Neural cell (in vitro differentiated cells): ENCODE measurements around the gene NELL2. TPM values are rescaled to one million over a fixed set of nuclear protein-coding genes. Genes with fewer than 3 reads are reported as not detected.

ENCODE experiments used
- H2AFZ ChIP-seq: fragments of 200-600, 300-800 bp; sonication (generic), shearing (Covaris generic); 2 replicates; pipeline ENCODE4 v1.6.0; 2014; ENCODE audit warnings: low read depth, mild to moderate bottlenecking, antibody characterized with exemption, low read length, moderate library complexity
- H3F3A ChIP-seq: fragments of 200-600 bp; shearing (Covaris generic); 2 replicates; pipeline ENCODE4 v1.6.1; 2016; ENCODE audit warnings: mild to moderate bottlenecking, moderate library complexity, mixed read lengths, antibody characterized with exemption, low read length; ENCODE audit not compliant: insufficient read depth, poor library complexity, severe bottlenecking
- H3K27ac ChIP-seq: fragments of 200-600, 300-800 bp; sonication (generic), shearing (Covaris generic); 2 replicates; pipeline ENCODE4 v1.5.1; 2014; ENCODE audit warnings: mild to moderate bottlenecking, low read length, moderate library complexity
- H3K27me3 ChIP-seq: fragments of 300-800, 200-600 bp; sonication (generic), shearing (Covaris generic); 2 replicates; pipeline ENCODE4 v1.6.0; 2014; ENCODE audit warnings: mild to moderate bottlenecking, low read depth, low read length, moderate library complexity; ENCODE audit not compliant: insufficient read depth
- H3K36me3 ChIP-seq: fragments of 300-800, 200-600 bp; sonication (generic), shearing (Covaris generic); 2 replicates; pipeline ENCODE4 v1.5.1; 2014; ENCODE audit warnings: mild to moderate bottlenecking, antibody characterized with exemption, low read length, moderate library complexity; ENCODE audit not compliant: insufficient read depth
- H3K4me2 ChIP-seq: fragments of 300-800, 200-600 bp; sonication (generic), shearing (Covaris generic); 2 replicates; pipeline ENCODE4 v1.6.0; 2014; ENCODE audit warnings: mild to moderate bottlenecking, low read length
- H3K4me3 ChIP-seq: fragments of 300-800, 200-600 bp; sonication (generic), shearing (Covaris generic); 2 replicates; pipeline ENCODE4 v1.5.1; 2014; ENCODE audit warnings: mild to moderate bottlenecking, low read length, moderate library complexity
- H3K79me2 ChIP-seq: fragments of 200-600 bp; shearing (Covaris generic); replicated peaks from 2 replicates; pipeline ENCODE4 v1.6.0; 2014; ENCODE audit warnings: mild to moderate bottlenecking, low read length, moderate library complexity; ENCODE audit not compliant: insufficient read depth
- H3K9ac ChIP-seq: fragments of 300-800, 200-600 bp; sonication (generic), shearing (Covaris generic); 2 replicates; pipeline ENCODE4 v1.6.1; 2016; ENCODE audit warnings: mild to moderate bottlenecking, low read length, mixed read lengths
- H3K9me2 ChIP-seq: fragments of 200-600 bp; shearing (Covaris generic); 2 replicates; pipeline ENCODE4 v1.6.1; 2016; ENCODE audit warnings: mild to moderate bottlenecking, low read length, mixed read lengths; ENCODE audit not compliant: insufficient read depth
- H3K9me3 ChIP-seq: fragments of 200-600, 300-800 bp; sonication (generic), shearing (Covaris generic); 2 replicates; pipeline ENCODE4 v1.6.1; 2016; ENCODE audit warnings: mild to moderate bottlenecking, mixed run types, low read length, moderate library complexity, mixed read lengths
- H4K20me1 ChIP-seq: fragments of 200-600 bp; shearing (Covaris generic); 2 replicates; pipeline ENCODE4 v1.6.1; 2016; ENCODE audit warnings: mild to moderate bottlenecking, mixed run types; ENCODE audit not compliant: insufficient read depth
- EP300 ChIP-seq: fragments of 450-650 bp; conservative IDR thresholded peaks from 2 replicates; pipeline ENCODE4 v1.6.1; 2014; ENCODE audit warnings: antibody characterized with exemption, mild to moderate bottlenecking, moderate library complexity; ENCODE audit not compliant: poor library complexity, severe bottlenecking
- EZH2 ChIP-seq: fragments of 200-600, 300-800 bp; shearing (Covaris generic), sonication (generic); IDR thresholded peaks from 2 replicates; pipeline ENCODE4 v1.6.1; 2014; ENCODE audit warnings: antibody characterized with exemption, low read length, borderline replicate concordance, mild to moderate bottlenecking; ENCODE audit not compliant: insufficient read depth, poor library complexity, severe bottlenecking
- MXI1 ChIP-seq: fragments of 450-650 bp; conservative IDR thresholded peaks from 2 replicates; pipeline ENCODE4 v1.6.1; 2014; ENCODE audit warnings: antibody characterized with exemption, mild to moderate bottlenecking; ENCODE audit not compliant: poor library complexity, severe bottlenecking
- POLR2AphosphoS5 ChIP-seq: IDR thresholded peaks from 2 replicates; pipeline ENCODE4 v1.6.1; 2012
- RAD21 ChIP-seq: fragments of 450-650 bp; conservative IDR thresholded peaks from 2 replicates; pipeline ENCODE4 v1.6.1; 2014; ENCODE audit warnings: antibody characterized with exemption, mild to moderate bottlenecking, moderate library complexity
- SMC3 ChIP-seq: fragments of 450-650 bp; conservative IDR thresholded peaks from 2 replicates; pipeline ENCODE4 v1.6.1; 2014; ENCODE audit warnings: antibody characterized with exemption, mild to moderate bottlenecking, moderate library complexity; ENCODE audit not compliant: poor library complexity
- TAF1 ChIP-seq: IDR thresholded peaks from 2 replicates; pipeline ENCODE4 v1.6.1; 2012; ENCODE audit warnings: low read depth
- polyA plus RNA-seq: library from polyadenylated mRNA; depleted of rRNA; stranded (reverse); fragments of >200 nt; gene quantifications from 2 replicates; pipeline ENCODE4 v1.2.3, GENCODE V29; 2014
- TF ChIP-seq, protein P1 (sequence below): fragments of 450-650 bp; IDR thresholded peaks from 2 replicates; pipeline ENCODE4 v1.5.1; 2014; ENCODE audit warnings: antibody characterized with exemption, mild to moderate bottlenecking, moderate library complexity; ENCODE audit not compliant: poor library complexity, severe bottlenecking
- TF ChIP-seq, protein P2 (sequence below): IDR thresholded peaks from 2 replicates; pipeline ENCODE4 v1.6.1; 2012; ENCODE audit warnings: borderline replicate concordance

Gene NELL2
- polyA plus RNA-seq, 1 donor from 2014 or later: 41.8 TPM

DNA sequence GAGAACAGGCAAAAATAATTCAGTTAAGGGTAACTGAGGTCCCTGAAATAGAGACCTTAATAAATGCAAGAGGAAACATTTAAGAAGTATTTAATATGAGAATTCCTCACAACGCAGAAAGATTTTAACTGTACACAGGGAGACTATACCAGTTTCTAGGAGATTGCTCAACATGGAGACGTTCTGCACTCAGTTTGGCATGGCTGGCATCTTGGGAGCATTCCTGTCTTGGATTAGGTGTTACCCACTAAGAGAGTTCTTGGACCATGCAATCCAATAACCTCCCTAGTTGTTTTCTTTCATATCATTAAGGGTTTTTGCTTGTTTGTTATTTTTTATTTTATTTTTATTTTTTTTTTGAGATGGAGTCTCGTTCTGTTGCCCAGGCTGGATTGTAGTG is 302.4 kb downstream of the NELL2 start:
- H3K9me3 ChIP-seq: no peaks in the 10 kb centered on the region
- no peak overlapping the region for H3K27ac ChIP-seq
- no peaks in the 10 kb centered on the region for H3K36me3 ChIP-seq
- H3K9me2 ChIP-seq: no peaks in the 10 kb centered on the region
- H3F3A ChIP-seq: no peaks in the 10 kb centered on the region
- TF ChIP-seq RAD21: no peak
- TF ChIP-seq SMC3: no peak
- TF ChIP-seq EP300: no peak
- no peak for TF ChIP-seq MXI1
- TF ChIP-seq, protein P1, sequence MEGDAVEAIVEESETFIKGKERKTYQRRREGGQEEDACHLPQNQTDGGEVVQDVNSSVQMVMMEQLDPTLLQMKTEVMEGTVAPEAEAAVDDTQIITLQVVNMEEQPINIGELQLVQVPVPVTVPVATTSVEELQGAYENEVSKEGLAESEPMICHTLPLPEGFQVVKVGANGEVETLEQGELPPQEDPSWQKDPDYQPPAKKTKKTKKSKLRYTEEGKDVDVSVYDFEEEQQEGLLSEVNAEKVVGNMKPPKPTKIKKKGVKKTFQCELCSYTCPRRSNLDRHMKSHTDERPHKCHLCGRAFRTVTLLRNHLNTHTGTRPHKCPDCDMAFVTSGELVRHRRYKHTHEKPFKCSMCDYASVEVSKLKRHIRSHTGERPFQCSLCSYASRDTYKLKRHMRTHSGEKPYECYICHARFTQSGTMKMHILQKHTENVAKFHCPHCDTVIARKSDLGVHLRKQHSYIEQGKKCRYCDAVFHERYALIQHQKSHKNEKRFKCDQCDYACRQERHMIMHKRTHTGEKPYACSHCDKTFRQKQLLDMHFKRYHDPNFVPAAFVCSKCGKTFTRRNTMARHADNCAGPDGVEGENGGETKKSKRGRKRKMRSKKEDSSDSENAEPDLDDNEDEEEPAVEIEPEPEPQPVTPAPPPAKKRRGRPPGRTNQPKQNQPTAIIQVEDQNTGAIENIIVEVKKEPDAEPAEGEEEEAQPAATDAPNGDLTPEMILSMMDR: no peak
- TF ChIP-seq, protein P2, sequence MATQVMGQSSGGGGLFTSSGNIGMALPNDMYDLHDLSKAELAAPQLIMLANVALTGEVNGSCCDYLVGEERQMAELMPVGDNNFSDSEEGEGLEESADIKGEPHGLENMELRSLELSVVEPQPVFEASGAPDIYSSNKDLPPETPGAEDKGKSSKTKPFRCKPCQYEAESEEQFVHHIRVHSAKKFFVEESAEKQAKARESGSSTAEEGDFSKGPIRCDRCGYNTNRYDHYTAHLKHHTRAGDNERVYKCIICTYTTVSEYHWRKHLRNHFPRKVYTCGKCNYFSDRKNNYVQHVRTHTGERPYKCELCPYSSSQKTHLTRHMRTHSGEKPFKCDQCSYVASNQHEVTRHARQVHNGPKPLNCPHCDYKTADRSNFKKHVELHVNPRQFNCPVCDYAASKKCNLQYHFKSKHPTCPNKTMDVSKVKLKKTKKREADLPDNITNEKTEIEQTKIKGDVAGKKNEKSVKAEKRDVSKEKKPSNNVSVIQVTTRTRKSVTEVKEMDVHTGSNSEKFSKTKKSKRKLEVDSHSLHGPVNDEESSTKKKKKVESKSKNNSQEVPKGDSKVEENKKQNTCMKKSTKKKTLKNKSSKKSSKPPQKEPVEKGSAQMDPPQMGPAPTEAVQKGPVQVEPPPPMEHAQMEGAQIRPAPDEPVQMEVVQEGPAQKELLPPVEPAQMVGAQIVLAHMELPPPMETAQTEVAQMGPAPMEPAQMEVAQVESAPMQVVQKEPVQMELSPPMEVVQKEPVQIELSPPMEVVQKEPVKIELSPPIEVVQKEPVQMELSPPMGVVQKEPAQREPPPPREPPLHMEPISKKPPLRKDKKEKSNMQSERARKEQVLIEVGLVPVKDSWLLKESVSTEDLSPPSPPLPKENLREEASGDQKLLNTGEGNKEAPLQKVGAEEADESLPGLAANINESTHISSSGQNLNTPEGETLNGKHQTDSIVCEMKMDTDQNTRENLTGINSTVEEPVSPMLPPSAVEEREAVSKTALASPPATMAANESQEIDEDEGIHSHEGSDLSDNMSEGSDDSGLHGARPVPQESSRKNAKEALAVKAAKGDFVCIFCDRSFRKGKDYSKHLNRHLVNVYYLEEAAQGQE: no peak
- no peak for TF ChIP-seq TAF1
- TF ChIP-seq POLR2AphosphoS5: no peak
- no peak for TF ChIP-seq EZH2
- no peak overlapping the region for H3K9ac ChIP-seq
- no peak overlapping the region for H3K4me2 ChIP-seq
- H2AFZ ChIP-seq: no peak overlapping the region
- H3K79me2 ChIP-seq: no peaks in the 10 kb centered on the region
- no peaks in the 10 kb centered on the region for H4K20me1 ChIP-seq
- no peaks in the 10 kb centered on the region for H3K27me3 ChIP-seq
- no peak overlapping the region for H3K4me3 ChIP-seq

DNA sequence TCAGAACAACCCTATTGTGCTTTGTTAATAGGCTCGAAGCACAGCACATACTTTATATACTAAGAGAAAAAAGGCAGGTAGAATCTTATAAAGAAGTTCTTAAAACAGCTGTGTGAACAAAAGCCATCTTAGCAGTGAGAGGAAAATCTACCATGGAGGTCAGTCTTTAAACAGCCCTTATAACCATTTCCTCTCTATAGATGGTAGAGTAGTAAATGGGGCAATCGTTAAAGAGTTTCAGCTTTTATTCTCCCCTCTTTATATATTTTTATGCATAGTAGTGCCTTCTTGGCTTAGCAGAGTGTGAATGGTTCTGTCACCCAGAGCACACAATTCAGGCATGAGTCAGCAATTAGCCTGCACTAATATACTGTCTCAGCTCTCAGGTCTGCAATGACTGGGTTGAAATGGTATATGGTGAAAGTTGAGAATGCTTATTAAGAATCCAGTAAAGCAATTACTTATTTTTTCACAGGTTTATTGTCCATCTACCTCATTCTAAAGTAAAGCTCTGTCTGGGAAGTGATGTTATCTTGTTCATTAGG is 305.0 kb downstream of the NELL2 start:
- TF ChIP-seq RAD21: no peak
- no peaks in the 10 kb centered on the region for H3K36me3 ChIP-seq
- no peak overlapping the region for H3K27ac ChIP-seq
- no peak overlapping the region for H2AFZ ChIP-seq
- no peaks in the 10 kb centered on the region for H3F3A ChIP-seq
- no peak overlapping the region for H3K4me2 ChIP-seq
- no peaks in the 10 kb centered on the region for H3K9me2 ChIP-seq
- H3K27me3 ChIP-seq: no peaks in the 10 kb centered on the region
- H4K20me1 ChIP-seq: no peaks in the 10 kb centered on the region
- H3K9ac ChIP-seq: no peak overlapping the region
- H3K4me3 ChIP-seq: no peak overlapping the region
- no peaks in the 10 kb centered on the region for H3K9me3 ChIP-seq
- H3K79me2 ChIP-seq: no peaks in the 10 kb centered on the region
